GM19372 (cell line): ENCODE results near the gene SERGEF.

Source experiments
- ATAC-seq: cut with Tn5 transposase; IDR thresholded peaks from one replicate; pipeline ENCODE4 v1.9.1; 2021; ENCODE audit warnings: mild to moderate bottlenecking, low read depth, moderate library complexity; ENCODE audit not compliant: unreplicated experiment

The SERGEF gene

DNA sequence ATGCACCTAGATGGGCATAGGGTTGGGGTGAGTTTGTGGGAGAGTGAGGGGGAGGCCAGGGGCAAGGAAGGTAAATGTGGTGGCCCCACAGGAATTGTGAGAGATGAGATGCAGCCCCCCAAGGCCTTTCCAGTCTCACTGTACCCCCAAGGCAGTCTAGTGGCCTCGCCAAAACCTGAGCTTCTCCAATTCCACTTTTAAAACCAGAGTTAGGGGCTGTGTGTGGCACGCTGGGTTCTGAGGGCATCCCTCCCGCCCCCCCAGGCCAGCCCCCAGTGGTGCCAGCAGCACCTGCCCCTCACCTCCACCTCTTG lies 237.9 kb downstream of the SERGEF start:
- no peak for ATAC-seq

DNA sequence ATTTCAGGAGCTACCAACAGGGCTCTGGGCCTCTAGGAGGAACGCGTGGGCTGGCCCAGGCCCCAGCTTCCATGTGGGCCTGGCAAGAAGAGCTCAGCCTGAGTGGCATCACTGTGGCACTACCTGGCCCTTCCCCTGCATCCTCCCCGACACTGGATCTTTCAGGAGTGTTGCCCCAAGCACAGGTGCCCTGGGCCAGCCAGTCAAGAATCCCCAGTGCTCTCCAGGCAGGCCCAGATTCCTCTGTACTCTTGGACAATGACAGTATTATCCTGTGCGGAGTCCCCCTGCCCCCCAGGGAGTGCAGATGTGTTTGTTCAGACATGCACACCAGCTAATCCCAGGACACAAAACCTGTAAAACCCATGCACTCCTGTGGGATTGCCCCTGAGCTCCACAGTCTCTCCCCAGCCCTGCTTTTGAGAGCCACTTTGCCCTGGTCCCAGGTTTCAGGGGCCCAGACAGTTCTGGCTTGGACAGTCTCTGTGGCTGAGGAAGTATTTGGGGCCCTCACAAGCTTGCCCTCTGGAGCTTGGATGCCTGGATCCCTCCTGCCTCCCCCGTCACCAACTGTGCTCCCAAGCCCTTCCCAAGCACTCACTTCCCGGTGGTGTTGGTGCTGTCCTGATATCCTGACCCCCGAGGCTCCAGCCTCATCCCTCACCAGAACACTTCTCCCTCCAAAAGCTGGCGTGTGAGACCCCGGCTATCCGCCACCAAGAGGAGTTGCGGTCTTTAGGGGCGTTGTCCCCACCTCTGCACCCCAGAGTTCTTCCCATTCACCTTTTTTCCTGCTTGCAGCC lies 238.4 kb downstream of the SERGEF start:
- ATAC-seq, result no peak

DNA sequence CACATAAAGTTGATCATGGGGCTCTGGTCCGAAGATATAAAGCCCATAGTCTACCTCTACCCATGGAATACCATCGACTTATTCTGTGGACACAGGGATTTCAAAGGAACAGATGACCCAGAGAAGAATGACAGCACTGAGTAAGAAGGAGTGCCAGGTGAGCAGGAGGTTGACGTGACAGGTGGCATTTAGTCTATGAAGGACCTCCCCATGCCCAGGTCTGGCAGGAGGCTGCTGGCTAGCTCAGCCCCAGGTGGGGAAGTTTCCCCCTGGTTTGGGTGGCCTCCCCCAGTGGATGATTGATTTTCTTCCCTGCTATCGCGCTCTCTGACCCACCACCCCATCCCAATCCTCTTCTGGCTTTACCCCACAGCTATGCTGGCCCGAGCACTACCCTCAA lies 239.2 kb downstream of the SERGEF start:
- ATAC-seq, result no peak

DNA sequence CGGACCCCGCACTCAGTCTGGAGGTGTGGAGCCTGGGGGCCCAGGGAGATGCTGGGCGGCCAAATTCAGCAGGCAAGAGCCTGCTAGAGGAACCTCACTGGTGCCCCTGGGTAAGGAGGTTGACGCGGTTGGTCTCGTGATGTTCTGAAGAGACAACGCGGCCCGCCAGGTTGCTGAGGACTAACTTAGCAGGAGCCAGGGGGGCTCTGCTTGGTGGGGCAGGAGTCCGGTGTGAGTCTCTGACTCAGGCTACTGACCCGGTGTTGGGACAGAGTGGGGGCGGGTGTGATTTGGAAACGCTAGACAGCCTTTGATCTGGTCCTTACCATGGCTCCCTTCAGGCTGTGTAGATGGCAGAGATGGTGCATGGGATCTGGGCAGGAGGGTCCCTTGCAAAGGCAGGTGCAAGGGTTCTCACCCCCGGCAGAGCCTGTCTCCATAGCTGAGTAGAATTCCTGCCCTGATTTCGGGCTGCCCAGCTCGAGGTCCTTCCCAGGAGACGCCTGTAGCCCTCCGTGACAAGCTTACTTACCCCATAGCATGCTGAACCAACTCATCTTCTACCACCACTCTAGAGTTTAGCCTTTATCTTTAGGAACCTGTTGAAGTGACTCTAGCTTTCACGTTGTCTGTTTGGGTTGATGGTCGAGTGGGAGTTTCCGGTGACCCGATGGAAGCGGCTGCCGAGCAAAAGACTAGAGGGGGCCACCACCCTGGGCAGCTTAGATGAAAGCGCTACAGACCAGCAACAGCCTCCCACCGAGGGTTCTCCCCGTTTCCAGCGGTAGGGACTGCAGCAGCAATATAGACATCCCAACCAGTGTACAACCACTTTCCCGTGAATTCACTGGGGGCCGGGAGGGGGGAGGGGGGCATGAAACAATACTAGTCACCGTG lies 239.9 kb downstream of the SERGEF start:
- no peak for ATAC-seq

DNA sequence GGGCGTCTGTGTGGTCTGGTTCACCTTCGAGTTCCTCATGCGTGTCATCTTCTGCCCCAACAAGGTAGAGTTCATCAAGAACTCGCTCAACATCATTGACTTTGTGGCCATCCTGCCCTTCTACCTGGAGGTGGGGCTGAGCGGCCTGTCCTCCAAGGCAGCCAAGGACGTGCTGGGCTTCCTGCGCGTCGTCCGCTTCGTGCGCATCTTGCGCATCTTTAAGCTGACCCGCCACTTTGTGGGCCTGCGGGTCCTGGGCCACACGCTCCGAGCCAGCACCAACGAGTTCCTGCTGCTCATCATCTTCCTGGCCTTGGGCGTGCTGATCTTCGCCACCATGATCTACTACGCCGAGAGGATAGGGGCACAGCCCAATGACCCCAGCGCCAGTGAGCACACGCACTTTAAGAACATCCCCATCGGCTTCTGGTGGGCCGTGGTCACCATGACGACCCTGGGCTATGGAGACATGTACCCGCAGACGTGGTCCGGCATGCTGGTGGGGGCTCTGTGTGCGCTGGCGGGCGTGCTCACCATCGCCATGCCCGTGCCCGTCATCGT lies 240.9 kb downstream of the SERGEF start:
- ATAC-seq, result no peak

DNA sequence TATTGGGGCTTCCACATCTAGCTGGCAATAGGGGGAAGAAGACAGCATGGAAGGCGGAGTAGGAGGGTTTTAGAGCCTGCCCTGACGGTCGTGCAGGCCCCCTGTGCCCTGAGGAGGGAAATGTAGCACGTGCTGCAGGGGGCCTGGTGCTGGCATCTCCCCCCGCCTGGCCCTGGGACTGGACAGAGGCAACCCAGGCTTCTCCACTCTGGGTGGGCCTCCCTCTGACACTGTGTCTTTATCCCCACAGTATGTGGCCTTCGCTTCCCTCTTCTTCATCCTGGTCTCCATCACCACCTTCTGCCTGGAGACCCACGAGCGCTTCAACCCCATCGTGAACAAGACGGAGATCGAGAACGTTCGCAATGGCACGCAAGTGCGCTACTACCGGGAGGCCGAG lies 241.4 kb downstream of the SERGEF start:
- ATAC-seq, result no peak

DNA sequence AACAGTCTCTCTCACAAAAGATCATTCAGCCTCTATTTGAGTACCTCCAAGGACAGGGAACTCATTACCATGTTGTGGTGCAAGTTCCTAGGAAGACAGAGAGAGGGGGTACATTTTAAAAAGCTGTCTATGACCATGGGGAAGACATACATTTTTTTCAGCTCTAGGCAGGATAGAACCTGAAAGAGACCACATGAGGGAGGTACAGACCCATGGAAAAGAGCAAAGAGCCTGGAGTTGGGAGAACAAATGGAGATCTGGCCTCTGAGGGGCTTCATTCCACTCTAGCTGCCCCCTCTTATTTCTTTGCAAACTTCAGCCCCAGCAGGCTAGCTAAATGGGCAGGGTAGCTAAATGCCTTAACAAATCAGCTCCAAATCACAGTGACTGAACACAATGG lies 241.9 kb downstream of the SERGEF start:
- no peak for ATAC-seq

DNA sequence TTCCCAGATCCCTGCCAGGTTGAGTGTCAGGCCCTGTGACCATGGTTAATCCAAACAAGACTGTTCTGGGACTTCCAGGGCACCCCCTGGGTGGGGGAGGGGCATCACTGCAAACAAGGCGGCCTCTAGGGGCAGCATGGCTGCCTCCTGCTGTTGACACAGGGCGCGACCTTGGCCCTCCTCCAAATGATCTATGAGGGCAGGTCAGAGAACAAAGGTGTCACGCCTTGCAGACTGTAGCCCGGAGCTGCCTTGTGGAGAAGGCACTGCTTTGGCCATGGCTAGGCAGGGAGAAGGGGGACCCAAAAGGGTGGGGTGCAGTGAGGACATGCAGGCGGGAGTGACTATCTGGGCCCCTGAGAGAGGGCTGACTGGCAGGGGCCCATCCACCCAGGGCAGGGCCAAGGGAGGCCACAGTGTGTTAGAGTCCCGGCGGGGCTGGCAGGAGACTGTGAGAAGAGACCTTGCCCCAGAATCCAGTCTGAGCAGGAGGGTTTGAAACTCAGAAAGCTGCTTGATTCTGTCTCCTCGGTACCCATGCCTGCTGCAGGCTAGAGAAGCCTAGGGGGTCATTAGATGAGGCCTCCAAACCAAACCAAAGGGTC lies 242.7 kb downstream of the SERGEF start:
- no peak for ATAC-seq

DNA sequence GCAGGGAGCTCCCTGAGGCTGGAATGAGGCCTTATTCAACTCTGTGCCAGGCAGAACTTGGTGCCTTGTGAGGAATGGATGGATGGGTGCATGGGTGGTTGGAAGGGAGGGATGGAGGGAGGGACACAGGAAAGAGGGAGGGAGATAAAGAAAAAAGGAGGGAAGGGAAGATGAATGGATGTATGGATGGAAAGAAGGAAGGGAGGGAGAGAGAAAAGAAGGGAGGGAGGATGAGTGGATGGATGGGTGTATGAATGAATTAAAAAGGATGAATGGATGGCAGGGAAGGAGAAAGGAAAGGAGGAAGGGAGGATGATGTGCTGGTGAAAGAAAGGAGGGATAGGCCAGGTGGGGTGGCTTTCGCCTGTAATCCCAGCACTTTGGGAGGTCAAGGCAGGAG lies 243.6 kb downstream of the SERGEF start:
- no peak for ATAC-seq

DNA sequence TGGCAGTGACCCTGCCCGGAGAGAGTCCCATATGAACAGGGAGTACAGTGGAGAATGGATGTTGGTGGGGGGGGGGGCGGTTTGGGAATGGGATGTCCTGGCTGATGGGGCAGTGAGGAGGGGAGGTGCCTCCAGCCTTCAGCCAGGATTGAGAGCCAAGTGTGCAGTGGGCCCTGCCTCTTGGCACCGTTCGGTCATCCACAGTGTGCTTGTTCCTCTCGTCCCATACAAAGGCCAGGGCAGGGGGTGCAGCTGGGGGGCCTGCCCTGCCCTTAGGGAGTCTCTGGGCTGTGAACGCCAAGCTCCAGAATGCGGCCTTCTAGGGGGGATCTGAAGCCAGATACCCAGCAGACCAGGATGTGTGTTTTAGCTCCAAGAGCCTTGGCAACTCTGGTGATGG lies 244.3 kb downstream of the SERGEF start:
- ATAC-seq, result no peak

DNA sequence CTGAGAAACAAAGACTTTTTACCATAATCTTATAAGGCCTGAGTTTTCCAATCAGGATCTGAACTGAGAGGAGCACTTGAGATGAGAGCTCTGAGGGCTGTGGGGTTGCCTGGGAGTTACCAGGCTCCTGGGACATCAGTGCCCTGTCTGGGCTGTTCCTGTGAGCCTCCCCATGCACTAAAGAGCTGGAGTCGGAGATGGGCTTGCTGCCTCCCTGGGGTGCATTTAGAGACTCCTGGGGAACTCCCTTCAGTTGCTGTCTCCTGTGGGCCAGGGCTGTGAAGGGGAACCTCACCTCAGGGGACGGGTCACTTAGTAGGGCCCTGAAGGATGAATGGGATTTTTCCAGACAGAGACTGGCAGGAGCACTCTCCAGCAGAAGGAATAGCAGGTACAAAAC lies 244.9 kb downstream of the SERGEF start:
- no peak for ATAC-seq

DNA sequence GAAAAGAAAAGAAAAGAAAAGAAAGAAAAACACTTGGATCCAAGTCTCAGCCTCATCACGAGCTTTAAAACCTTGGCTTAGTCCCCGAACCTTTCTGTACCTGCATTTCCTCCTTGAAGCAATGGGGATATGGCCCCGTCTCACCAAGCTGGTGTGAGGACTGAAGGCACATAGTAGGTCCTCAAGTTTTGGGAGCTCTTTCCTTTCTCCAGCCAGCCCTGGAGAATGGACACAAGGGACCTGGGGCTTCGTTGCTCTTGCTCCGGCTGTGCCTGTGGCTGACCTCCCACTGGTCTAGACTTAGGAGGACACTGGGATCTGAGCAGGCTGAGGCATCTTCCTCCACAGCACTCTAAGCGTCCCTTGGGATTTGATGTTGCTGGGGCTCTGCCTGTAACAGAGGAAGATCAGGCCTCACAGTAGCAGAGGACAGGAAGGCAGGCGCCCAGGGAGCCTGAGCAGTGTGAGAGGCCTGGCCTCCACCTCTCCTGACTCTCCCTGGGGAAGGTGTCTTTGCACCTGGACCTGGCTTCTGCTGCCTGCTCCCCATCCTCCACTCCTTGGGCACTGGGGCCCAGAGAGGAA lies 245.5 kb downstream of the SERGEF start:
- ATAC-seq, result no peak

DNA sequence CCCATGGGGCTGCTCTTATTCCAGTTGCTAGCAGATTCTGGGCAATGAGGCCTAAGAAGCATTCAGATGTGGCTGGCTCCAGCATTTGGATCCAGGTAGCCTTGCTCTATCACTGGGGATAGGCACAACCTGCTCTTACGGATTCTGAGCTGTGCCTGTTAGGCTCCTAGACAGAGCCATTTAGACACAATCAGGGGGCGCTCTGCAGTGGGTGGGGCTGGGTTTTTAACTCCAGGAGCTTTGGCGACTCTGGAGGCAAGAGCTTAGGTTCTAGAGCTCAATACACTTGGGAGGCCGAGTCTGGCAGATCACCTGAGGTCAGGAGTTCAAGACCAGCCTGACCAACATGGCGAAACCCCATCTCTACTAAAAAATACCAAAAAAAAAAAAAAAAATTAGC lies 246.3 kb downstream of the SERGEF start:
- no peak for ATAC-seq

DNA sequence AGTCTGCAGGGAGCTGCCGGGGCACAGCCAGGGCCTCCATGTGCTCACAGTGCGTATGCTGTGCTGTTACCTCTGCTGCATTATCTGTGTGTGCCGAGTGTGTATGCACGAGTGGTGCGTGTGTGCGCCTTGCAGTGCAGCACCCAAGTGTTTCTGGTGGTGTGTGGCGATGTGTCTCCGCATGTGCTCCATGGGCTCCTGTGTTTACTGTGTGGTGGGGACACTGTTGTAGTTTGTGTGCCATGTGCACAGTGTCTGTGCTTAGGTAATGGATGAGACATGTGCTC lies 246.8 kb downstream of the SERGEF start:
- ATAC-seq, result no peak

DNA sequence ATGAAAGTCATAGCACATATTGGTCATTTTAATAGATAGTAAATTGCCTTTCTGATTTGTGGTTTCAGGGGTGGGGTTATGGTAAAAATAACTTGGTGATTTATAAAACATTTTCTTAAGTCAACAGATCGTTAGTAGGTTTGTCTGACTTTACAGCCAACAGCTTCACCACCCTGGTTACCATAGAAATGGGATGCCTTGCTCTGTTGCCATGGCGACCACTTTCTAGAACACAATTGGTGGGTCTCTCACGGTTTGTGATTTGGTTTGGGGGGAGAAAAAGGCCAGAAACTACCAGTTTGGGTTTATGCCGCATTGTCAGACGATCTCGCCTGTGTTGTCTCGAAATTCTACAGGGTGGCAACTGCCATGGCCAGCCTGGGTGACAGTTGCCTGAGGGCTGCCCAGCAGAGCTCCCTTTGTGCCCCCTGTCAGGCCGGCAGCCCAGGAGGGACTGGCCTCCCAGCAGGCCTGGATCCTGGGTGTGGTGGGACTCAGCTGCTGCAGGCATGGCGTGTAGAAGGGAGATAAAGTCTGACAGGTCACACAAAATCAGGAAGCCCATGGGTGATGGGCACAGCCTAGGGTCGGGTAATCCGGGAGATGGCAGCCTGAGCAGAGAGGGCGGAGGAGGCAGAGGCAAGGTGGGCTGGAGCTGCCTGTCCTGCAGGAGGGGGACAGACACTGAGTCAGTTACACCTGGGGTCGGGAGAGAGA lies 247.3 kb downstream of the SERGEF start:
- ATAC-seq, result no peak

DNA sequence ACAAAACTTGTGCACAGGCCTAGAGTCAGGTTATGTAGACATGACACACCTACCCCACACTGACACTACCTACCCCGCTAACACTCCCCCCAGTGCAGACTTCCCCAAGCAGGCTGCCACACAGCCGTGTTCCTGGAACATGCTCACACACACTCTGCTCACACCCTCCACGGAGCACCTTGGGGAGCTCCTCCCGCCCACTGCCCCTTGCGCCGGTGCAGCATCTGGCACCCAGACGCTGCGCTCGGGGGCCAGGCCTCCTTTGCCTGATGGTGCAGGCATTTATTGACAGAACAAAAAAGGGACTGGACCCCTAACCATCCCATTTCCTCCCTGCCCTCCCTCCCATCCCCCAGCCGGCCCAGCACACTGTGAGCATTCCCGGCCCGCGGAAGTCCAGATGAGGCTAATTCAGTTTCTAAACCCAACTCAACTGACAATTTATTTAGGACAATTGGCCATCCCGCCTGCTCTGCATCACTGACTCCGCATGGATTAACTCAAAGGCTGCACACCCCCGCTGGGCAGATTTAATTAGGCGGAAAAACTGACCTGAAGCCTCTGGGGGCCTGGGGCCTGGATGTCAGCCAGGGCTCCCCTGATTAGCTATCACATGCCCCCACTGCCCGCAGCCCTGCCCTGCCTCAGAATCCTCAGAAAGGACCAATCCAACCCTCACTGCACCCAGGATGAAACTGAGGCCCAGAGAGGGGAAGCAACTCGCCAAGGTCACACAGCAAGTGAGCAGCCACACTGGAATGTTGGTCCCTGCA lies 248.2 kb downstream of the SERGEF start:
- no peak for ATAC-seq

DNA sequence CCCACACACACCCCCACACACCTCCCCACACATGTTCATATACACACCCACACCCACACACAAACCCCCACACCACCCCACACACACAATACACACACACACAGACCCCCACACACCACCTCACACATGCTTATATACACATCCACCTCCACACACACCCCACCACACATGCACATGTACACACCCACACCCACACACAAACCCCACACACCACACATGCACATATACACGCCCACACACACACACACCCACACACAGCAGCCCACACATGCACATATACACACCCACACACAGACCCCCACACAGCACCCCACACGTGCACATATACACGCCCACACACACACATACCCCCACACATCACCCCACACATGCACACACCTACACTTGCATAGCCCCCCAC lies 249.1 kb downstream of the SERGEF start:
- no peak for ATAC-seq

DNA sequence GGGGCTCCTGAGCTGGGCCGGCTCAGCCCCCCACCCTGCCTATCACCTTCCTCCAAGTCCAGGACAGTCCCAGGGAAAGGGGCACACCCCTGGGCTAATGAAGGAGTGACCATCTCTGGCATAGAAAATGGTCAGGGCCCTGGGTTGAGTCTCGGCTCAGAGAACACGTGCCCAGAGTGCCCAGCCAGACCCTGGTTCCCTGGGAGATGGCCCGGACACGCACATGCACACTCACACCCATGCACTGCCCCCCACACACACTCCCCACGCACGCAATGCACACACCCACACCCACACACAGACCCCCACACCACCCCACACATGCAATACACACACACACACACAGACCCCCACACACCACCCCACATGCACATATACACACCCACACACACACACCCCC lies 249.6 kb downstream of the SERGEF start:
- ATAC-seq, result no peak

DNA sequence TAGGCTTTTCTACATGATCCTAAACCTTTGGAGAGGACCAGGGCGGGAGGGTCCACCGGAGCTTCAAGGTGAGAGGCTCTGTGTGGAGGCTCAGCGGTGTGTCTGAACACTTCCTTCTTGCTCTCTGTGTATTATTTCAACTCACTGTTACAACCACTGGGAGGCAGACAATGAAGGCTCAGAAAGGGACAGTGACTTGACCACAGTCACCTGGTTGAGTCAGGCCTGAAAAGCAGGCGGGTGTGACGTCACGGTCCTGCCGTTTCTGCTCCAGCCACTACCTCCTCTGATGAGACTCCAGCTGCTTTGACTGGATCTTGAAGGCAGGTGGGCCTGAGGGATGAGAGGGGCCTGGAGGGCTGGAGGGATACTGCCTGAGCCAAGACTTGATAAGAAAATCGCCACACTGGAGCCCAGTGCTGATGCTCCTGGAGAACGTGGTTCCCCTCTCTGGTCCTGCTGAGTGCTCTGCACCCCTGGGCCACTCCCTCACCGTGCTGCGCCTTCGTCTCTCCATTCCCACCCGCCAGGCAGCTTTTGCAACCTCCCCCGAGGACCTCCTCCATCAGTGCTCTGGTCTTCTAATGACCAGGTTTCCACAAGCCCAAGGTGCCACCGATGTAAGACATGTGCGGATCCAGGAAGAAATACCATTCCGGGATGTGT lies 250.4 kb downstream of the SERGEF start:
- no peak for ATAC-seq
